Activated T-cell treated with anti-CD3 and anti-CD28 coated beads, Interleukin-2, amount 50 U/mL, for 24 hours (primary cell): ENCODE data around the gene NBEA.
"Not testable (repeated sequence)": the region's sequence is repeated elsewhere in the genome, so short reads cannot be mapped to it uniquely, and the experiment has no call there.

ENCODE experiments used
- DNase-seq: peaks from one replicate; pipeline ENCODE4 v3.0.0-alpha.2; 2020
- H3K27ac Mint-ChIP-seq: 2 replicates; pipeline ENCODE4 v1.8.0; 2020; ENCODE audit warnings: mild to moderate bottlenecking, mixed read lengths
- H3K27me3 Mint-ChIP-seq: 2 replicates; pipeline ENCODE4 v1.8.0; 2020; ENCODE audit warnings: mixed read lengths
- H3K36me3 Mint-ChIP-seq: 2 replicates; pipeline ENCODE4 v1.8.0; 2020; ENCODE audit warnings: low read depth, mixed read lengths
- H3K4me1 Mint-ChIP-seq: 2 replicates; pipeline ENCODE4 v1.8.0; 2020; ENCODE audit warnings: low read depth, mixed read lengths
- H3K4me3 Mint-ChIP-seq: 2 replicates; pipeline ENCODE4 v1.8.0; 2020; ENCODE audit warnings: mild to moderate bottlenecking, moderate library complexity, mixed read lengths
- H3K9me3 Mint-ChIP-seq: 2 replicates; pipeline ENCODE4 v1.8.0; 2020; ENCODE audit warnings: mixed read lengths

NBEA gene

DNA sequence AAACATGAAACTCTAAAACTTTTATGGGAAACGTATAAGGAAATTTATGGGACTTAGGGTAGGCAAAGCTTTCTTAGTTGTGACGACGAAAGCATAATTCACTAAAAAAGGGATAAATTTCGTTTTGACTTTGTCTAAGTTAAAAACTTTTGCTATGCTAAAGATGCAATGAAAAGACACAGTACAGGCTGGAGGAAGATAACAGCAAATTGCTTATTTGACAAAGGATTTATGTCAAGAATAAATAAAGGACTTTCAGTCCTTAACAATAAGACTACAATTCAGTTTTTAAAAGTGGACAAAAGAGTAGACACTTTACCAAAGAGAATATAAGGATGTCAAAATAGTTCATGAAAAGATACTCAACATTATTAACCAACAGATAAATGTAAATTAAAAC, 150.2 kb downstream of the NBEA start:
- DNase-seq = no peak
- Mint-ChIP-seq H3K36me3 (no peaks in the 10 kb centered on the region), H3K4me3 (no peak overlapping the region), H3K27me3 (no peaks in the 10 kb centered on the region), H3K27ac (no peak overlapping the region), H3K9me3 (peaks cover 4% of the 10 kb centered on the region), H3K4me1 (no peaks in the 10 kb centered on the region)

DNA sequence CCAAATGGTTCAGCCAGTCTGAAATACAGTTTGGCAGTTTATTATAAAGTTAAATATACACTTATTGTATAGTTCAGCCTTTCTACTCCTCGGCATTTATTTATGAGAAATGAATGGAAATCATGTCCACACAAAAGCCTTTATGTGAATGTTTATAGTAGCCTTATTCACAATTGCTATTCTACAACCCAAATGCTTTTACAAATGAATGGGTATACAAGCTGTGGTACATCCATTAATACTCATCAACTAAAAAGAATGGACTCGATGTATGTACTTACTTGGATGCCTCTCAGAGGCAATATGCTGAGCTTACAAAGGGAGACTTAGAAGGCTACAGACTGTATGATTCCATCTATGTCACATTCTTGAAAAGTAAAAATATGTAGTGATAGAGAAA, 150.7 kb downstream of the NBEA start:
- Mint-ChIP-seq H3K27ac (no peak overlapping the region), H3K4me3 (no peak overlapping the region), H3K36me3 (no peaks in the 10 kb centered on the region), H3K27me3 (no peaks in the 10 kb centered on the region), H3K9me3 (peaks cover 2% of the 10 kb centered on the region), H3K4me1 (no peaks in the 10 kb centered on the region)
- DNase-seq = no peak

DNA sequence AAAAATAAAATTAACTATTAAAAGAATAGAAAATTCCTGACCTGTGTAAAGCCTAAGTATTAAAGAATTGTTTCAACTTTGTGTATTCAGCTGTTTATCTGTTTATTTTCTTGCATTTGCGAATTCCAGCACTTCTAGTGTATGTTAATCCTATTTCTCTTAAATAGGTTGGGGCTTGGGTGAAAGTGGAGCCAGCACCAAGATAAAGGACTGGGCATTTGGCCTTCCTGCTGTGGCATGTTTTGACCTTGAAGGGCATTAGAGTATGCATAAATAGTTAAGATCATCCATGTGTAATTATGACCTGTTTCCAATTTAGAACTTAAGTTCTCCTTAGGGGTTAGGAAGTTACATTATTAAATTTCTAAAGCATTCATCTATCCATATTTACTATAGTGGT, 151.3 kb downstream of the NBEA start:
- Mint-ChIP-seq H3K4me1 (no peaks in the 10 kb centered on the region), H3K9me3 (no peaks in the 10 kb centered on the region), H3K4me3 (no peak overlapping the region), H3K27ac (no peak overlapping the region), H3K27me3 (no peaks in the 10 kb centered on the region), H3K36me3 (no peaks in the 10 kb centered on the region)
- no peak for DNase-seq

GRCh38 chr13:35106771-35107170, 164.7 kb downstream of the NBEA start:
- not testable (repeated sequence) for H3K4me3 Mint-ChIP-seq, H3K27ac Mint-ChIP-seq, H3K9me3 Mint-ChIP-seq, H3K4me1 Mint-ChIP-seq, H3K36me3 Mint-ChIP-seq, H3K27me3 Mint-ChIP-seq, DNase-seq

GRCh38 chr13:35107535-35107934, 165.5 kb downstream of the NBEA start:
- no peaks in the 10 kb centered on the region for H3K36me3 Mint-ChIP-seq
- H3K4me1 Mint-ChIP-seq = no peaks in the 10 kb centered on the region

GRCh38 chr13:35113612-35114011, 171.5 kb downstream of the NBEA start:
- H3K36me3 Mint-ChIP-seq, DNase-seq, H3K4me1 Mint-ChIP-seq, H3K27ac Mint-ChIP-seq, H3K27me3 Mint-ChIP-seq, H3K9me3 Mint-ChIP-seq, H3K4me3 Mint-ChIP-seq: not testable (repeated sequence)

More at GRCh38 chr13:35107535-35107934, 165.5 kb downstream of the NBEA start:
- H3K27ac Mint-ChIP-seq = no peak overlapping the region
- DNase-seq = no peak
- no peaks in the 10 kb centered on the region for H3K9me3 Mint-ChIP-seq
- H3K27me3 Mint-ChIP-seq = no peaks in the 10 kb centered on the region
- H3K4me3 Mint-ChIP-seq = no peak overlapping the region

- no peak overlapping the region for H3K4me3 Mint-ChIP-seq
- no peaks in the 10 kb centered on the region for H3K36me3 Mint-ChIP-seq
- no peaks in the 10 kb centered on the region for H3K4me1 Mint-ChIP-seq
- H3K9me3 Mint-ChIP-seq = no peaks in the 10 kb centered on the region
- no peaks in the 10 kb centered on the region for H3K27me3 Mint-ChIP-seq
- H3K27ac Mint-ChIP-seq = no peak overlapping the region
- DNase-seq = no peak
Observed at GRCh38 chr13:35127466-35127865, 185.4 kb downstream of the NBEA start.

GRCh38 chr13:35129500-35129899, 187.4 kb downstream of the NBEA start:
- Mint-ChIP-seq H3K9me3 (no peaks in the 10 kb centered on the region), H3K27me3 (no peaks in the 10 kb centered on the region), H3K4me1 (no peaks in the 10 kb centered on the region), H3K27ac (no peak overlapping the region), H3K4me3 (no peak overlapping the region), H3K36me3 (no peaks in the 10 kb centered on the region)
- no peak for DNase-seq

DNA sequence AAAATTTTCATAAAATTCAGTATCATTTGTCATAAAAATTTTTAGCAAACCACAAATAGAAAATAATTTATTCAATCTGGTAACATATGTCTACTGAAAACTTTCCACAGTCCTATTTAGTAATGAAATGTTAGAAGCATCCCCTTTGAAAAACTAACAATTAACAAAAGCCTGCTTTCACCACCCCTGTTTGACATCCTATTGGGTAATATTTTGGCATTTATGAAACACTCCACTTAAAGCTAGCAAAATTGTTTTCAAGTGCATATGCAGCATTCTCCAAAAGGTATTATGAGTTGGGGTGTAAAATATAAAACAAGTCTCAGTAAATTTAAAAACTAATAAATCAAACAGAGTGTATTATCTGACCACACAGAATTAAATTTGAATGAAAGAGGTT, 189.4 kb downstream of the NBEA start:
- H3K4me1 Mint-ChIP-seq = no peaks in the 10 kb centered on the region
- no peaks in the 10 kb centered on the region for H3K36me3 Mint-ChIP-seq
- no peaks in the 10 kb centered on the region for H3K9me3 Mint-ChIP-seq
- H3K27ac Mint-ChIP-seq = no peak overlapping the region
- H3K4me3 Mint-ChIP-seq = no peak overlapping the region
- H3K27me3 Mint-ChIP-seq = no peaks in the 10 kb centered on the region
- DNase-seq = no peak

- Mint-ChIP-seq H3K36me3 (no peaks in the 10 kb centered on the region), H3K27me3 (no peaks in the 10 kb centered on the region), H3K4me1 (peaks cover 7% of the 10 kb centered on the region), H3K27ac (no peak overlapping the region), H3K9me3 (no peaks in the 10 kb centered on the region), H3K4me3 (no peak overlapping the region)
- DNase-seq = no peak
Observed at GRCh38 chr13:35136585-35136984, 194.5 kb downstream of the NBEA start.

GRCh38 chr13:35139591-35139990, 197.5 kb downstream of the NBEA start:
- H3K27ac Mint-ChIP-seq = no peak overlapping the region

DNA sequence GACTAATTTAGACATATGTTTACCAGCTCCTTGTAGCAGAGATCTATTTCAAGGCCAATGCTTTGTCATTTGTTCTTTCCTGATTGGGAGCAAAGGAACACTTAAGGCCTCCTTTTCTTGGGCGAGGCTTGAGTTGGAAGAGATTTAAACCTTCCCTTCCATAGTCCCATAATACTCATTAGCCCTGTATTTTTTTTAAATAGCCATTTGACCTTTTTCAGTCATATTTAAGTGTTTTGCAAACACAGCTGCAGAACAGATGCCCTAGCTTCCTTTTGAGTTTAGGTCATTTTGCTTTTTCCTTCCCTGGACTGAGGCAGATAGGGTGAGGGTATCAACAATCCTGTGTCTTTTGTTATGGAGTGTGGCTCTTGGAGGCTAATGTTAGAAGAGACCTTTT, 198.3 kb downstream of the NBEA start:
- Mint-ChIP-seq H3K36me3 (peaks cover 1% of the 10 kb centered on the region), H3K4me1 (peaks cover 7% of the 10 kb centered on the region), H3K9me3 (no peaks in the 10 kb centered on the region), H3K27ac (no peak overlapping the region), H3K4me3 (no peak overlapping the region), H3K27me3 (no peaks in the 10 kb centered on the region)
- DNase-seq = no peak

More at GRCh38 chr13:35139591-35139990, 197.5 kb downstream of the NBEA start:
- Mint-ChIP-seq H3K9me3 (no peaks in the 10 kb centered on the region), H3K4me1 (peaks cover 7% of the 10 kb centered on the region), H3K4me3 (no peak overlapping the region), H3K27me3 (no peaks in the 10 kb centered on the region), H3K36me3 (peaks cover 1% of the 10 kb centered on the region)
- DNase-seq = no peak

DNA sequence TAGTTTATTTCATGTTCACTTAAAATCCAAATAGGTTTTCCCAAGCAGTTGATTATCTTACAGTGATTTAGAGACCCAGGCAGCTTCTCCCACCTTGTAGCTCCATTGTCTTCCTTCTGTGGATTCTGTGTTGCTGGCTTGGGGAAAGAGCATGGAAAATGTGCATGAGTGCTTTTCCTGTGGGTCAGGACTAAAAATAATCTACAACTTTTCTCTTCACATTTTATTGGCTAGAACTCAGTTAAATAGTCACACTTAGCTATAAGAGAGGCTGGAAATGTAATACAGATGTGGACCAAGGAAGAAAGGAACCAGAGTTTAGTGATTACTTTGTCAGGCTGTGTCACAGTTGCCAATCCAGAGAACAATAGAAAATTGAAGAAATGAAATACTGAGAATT, 198.8 kb downstream of the NBEA start:
- Mint-ChIP-seq H3K27me3 (no peaks in the 10 kb centered on the region), H3K36me3 (peaks cover 1% of the 10 kb centered on the region), H3K27ac (no peak overlapping the region), H3K4me1 (peaks cover 7% of the 10 kb centered on the region), H3K9me3 (no peaks in the 10 kb centered on the region), H3K4me3 (no peak overlapping the region)
- DNase-seq = no peak

DNA sequence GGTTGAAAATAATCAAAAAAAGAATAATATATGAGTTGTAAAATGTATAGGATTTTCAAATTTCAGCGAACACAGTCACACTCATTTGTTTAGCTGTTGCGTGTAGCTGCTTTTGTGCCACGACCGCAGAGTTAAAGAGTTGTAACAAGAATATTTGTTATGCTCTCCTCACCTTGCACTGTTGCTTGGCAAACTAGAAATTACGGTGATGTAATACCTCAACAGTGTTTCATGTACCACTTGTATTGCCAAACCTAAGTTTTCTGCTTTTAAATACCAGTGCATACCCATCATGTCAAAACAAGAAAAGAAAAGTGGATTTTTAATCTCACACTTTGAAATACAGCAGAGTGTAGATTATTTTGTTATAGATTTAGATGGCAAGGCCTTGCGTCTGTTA, 201.1 kb downstream of the NBEA start:
- Mint-ChIP-seq H3K27ac (no peak overlapping the region), H3K4me3 (no peak overlapping the region), H3K36me3 (peaks cover 1% of the 10 kb centered on the region), H3K4me1 (peaks cover 7% of the 10 kb centered on the region), H3K27me3 (no peaks in the 10 kb centered on the region), H3K9me3 (no peaks in the 10 kb centered on the region)
- DNase-seq = no peak

GRCh38 chr13:35144166-35144890, 202.3 kb downstream of the NBEA start:
- Mint-ChIP-seq H3K27me3 (no peaks in the 10 kb centered on the region), H3K4me3 (no peak overlapping the region), H3K27ac (no peak overlapping the region), H3K36me3 (peaks cover 1% of the 10 kb centered on the region), H3K9me3 (no peaks in the 10 kb centered on the region), H3K4me1 (peaks cover 5% of the 10 kb centered on the region)
- no peak for DNase-seq

DNA sequence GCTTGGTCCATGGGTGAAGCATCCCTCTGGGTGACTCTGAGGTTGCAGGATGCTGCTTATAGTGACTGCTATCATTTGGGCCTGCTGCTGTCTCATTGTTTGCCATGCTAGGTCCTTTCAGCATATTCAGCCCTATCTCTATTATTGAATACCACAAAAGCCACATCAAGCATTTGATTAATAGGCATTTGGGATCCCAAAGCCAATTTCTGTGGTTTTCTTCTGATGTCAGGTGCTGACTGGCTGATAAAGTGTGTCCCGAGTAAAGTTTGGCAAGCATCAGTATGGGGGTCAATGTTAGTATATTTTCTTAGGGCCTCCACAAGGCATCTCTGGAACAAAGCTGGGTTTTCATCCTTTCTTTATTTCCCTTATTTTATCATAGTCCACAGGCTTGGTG, 204.6 kb downstream of the NBEA start:
- no peak for DNase-seq
- H3K27me3 Mint-ChIP-seq = no peaks in the 10 kb centered on the region
- no peak overlapping the region for H3K4me3 Mint-ChIP-seq

More for the DNA sequence above, 204.6 kb downstream of the NBEA start:
- H3K9me3 Mint-ChIP-seq = no peaks in the 10 kb centered on the region
- no peaks in the 10 kb centered on the region for H3K4me1 Mint-ChIP-seq
- H3K27ac Mint-ChIP-seq = no peak overlapping the region
- peaks cover 1% of the 10 kb centered on the region for H3K36me3 Mint-ChIP-seq
